Colonic mucosa (tissue), 4 donors: ENCODE measurements around the gene GRID1. TPM values are rescaled to one million over a fixed set of nuclear protein-coding genes. Genes with fewer than 3 reads are reported as not detected.

Source experiments
- DNase-seq: peaks from one replicate; pipeline ENCODE4 v3.0.0-alpha.2; 2020
- H3K27ac ChIP-seq: fragments of 200-600 bp; one replicate; pipeline ENCODE4 v1.8.0; 2021
- H3K27me3 ChIP-seq: fragments of 200-600 bp; one replicate; pipeline ENCODE4 v1.8.0; 2021
- H3K36me3 ChIP-seq: fragments of 200-600 bp; one replicate; pipeline ENCODE4 v1.8.0; 2021
- H3K4me1 ChIP-seq: fragments of 200-600 bp; one replicate; pipeline ENCODE4 v1.8.0; 2021; ENCODE audit warnings: mild to moderate bottlenecking
- H3K4me3 ChIP-seq: fragments of 200-600 bp; one replicate; pipeline ENCODE4 v1.8.0; 2021
- H3K9ac ChIP-seq, 2 donors: one replicate each; pipeline ENCODE4 v1.7.0; 2013; ENCODE audit warnings: control low read depth in 2 of 2, low read depth in 2 of 2, low read length in 2 of 2
- H3K9me3 ChIP-seq: fragments of 200-600 bp; one replicate; pipeline ENCODE4 v1.8.0; 2021
- intact Hi-C: fragments of 100-400 bp; cut with DNase I; formaldehyde crosslinking; loops from one replicate; pipeline ENCODE4 v1.14.1; 2022
- total RNA-seq, 2 donors: library from RNA; stranded (reverse); fragmentation: NEBNext Ultra II Directional in 1 of 2; extraction: Animal tissue kit (Norgen Biotek cat#: 25700) in 1 of 2; gene quantifications; one replicate each; pipeline ENCODE4 v1.2.1, GENCODE V29; 2021
- TF ChIP-seq, protein P1 (sequence below): fragments of 200-600 bp; IDR thresholded peaks from one replicate; pipeline ENCODE4 v1.8.0; 2022; ENCODE audit warnings: antibody characterized with exemption, mild to moderate bottlenecking
- donor health status: healthy.
- donor health status: DM: no; HTN: no; CAD: no.
- donor health status: DM: no; HTN: no; CAD: no.

The GRID1 gene
- total RNA-seq, 2 donors from 2014 or later: 0.30 to 0.37 TPM

DNA sequence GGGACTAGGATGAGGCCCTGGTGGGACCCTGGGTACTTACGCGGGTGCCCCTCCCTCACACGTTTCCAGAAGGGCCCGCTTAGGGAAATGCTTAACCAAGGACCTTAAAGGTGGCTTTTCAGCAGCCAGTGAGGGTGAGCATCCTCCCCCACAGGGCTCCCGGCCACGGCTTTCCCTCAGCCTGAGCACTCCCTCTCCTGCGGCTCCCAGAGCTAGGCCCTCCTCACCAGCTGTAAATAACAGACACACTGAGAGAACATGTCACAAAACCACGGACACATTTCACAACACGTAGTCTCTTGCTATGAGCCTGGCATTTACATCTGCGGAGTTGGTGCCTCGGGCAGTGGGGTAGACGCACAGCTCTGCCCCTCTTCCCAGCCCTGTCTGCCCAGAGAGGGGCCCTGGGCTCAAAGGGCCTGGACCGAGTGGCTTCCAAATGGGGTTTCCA, 25.2 kb downstream of the GRID1 start:
- intact Hi-C loops: no loop called here
- no peak overlapping the region for H3K9ac ChIP-seq
- no peaks in the 10 kb centered on the region for H3K9me3 ChIP-seq
- H3K27ac ChIP-seq: no peak overlapping the region
- no peak for DNase-seq
- H3K4me1 ChIP-seq: no peaks in the 10 kb centered on the region
- TF ChIP-seq, protein P1, sequence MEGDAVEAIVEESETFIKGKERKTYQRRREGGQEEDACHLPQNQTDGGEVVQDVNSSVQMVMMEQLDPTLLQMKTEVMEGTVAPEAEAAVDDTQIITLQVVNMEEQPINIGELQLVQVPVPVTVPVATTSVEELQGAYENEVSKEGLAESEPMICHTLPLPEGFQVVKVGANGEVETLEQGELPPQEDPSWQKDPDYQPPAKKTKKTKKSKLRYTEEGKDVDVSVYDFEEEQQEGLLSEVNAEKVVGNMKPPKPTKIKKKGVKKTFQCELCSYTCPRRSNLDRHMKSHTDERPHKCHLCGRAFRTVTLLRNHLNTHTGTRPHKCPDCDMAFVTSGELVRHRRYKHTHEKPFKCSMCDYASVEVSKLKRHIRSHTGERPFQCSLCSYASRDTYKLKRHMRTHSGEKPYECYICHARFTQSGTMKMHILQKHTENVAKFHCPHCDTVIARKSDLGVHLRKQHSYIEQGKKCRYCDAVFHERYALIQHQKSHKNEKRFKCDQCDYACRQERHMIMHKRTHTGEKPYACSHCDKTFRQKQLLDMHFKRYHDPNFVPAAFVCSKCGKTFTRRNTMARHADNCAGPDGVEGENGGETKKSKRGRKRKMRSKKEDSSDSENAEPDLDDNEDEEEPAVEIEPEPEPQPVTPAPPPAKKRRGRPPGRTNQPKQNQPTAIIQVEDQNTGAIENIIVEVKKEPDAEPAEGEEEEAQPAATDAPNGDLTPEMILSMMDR: no peak
- H3K27me3 ChIP-seq: no peaks in the 10 kb centered on the region
- H3K36me3 ChIP-seq: no peaks in the 10 kb centered on the region
- no peak overlapping the region for H3K4me3 ChIP-seq

DNA sequence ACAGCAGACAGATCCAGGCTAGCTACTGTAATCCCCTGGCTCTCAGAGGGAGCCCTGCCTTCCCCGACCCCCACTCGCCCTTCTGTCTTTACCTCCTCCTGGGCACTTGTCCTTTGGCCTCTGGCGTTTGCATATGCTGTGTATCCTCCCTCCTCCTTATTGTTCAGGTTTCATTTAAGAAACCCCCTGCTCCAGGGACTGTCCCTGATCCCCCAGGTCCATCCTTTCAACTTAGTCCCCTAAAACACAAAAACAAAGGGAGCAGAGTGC, 25.7 kb downstream of the GRID1 start:
- H3K9ac ChIP-seq: no peak overlapping the region
- TF ChIP-seq, protein P1: no peak
- intact Hi-C loops: no loop called here
- H3K9me3 ChIP-seq: no peaks in the 10 kb centered on the region
- no peaks in the 10 kb centered on the region for H3K36me3 ChIP-seq
- H3K27me3 ChIP-seq: no peaks in the 10 kb centered on the region
- no peak for DNase-seq
- no peaks in the 10 kb centered on the region for H3K4me1 ChIP-seq
- no peak overlapping the region for H3K4me3 ChIP-seq
- no peak overlapping the region for H3K27ac ChIP-seq

DNA sequence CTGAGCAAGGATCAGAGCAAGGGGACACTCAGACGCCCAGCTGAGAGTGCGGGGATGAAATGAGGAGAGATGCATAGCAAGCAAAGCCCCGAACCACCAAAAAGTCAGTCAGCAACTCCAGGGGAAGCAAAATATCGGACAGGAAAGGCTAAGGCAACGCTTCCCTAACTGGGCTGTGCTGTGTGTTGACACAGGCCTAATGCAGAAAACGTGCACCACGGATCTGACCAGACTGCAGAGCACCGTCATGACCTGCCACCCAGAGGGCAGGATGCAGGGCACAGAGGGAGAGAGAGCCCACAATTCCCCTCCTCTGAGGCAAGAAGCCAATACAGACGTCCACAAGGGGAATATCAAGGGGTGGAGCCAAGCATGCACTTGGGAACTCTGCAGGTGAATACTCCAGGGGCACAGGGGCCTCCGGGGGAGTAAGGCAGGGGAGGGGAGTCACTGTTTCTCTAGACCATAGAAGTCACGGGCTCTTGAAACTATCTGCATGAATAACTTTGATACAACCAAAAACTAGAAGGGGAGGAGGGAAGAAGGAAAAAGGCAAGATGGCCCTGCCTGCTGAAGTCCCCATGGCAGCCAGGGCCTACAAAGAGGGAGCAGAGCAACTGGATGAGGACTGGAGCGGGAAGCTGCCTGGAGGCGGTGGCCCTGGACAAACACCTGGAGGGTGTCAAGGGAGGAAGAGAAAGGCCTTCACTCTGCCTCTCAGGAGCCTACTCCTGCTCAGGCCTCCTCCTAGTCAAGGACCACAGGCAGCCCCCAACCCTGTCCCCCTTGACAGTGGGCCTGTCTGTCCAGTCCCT, 26.2 kb downstream of the GRID1 start:
- Histone ChIP-seq H3K4me3 (no peak overlapping the region), H3K4me1 (no peaks in the 10 kb centered on the region), H3K9ac (no peak overlapping the region), H3K27me3 (no peaks in the 10 kb centered on the region), H3K36me3 (no peaks in the 10 kb centered on the region), H3K27ac (no peak overlapping the region), H3K9me3 (no peaks in the 10 kb centered on the region)
- DNase-seq: no peak
- intact Hi-C loops: no loop called here
- TF ChIP-seq, protein P1: no peak

DNA sequence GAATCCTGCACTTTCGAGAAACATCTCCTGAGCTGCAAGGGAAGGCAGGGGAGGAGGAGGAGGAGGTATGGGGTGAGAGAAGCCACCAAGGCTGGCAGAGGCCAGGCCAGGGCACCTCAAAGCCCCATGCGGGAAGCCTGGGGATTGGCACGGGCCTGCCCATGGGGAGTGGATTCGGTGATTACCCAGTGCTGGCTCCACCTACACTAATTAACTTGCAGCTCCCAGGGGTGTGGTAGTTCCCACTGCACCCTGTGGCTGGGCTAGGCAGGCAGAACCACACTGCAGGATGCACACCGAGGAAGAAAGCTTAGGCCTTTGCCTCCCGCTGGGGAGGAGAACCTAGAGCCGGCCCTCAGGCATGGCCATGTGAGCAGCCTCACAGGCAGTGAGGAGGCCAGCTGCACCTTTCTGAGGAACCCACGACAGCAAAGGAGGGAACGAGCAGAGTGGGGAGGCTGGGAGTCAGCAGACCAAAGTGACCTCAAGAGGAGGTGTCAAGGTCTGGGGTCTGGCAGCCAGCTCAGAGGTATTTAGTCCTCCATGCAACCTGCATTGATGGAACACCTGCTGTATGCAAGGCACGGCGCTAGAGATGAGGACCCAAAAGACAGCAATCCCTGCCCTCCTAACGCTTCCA, 27.2 kb downstream of the GRID1 start:
- TF ChIP-seq, protein P1: no peak
- no peak overlapping the region for H3K27ac ChIP-seq
- H3K36me3 ChIP-seq: no peaks in the 10 kb centered on the region
- no peak overlapping the region for H3K9ac ChIP-seq
- DNase-seq: no peak
- intact Hi-C loops: no loop called here
- no peak overlapping the region for H3K4me3 ChIP-seq
- no peaks in the 10 kb centered on the region for H3K27me3 ChIP-seq
- no peaks in the 10 kb centered on the region for H3K9me3 ChIP-seq
- no peaks in the 10 kb centered on the region for H3K4me1 ChIP-seq

DNA sequence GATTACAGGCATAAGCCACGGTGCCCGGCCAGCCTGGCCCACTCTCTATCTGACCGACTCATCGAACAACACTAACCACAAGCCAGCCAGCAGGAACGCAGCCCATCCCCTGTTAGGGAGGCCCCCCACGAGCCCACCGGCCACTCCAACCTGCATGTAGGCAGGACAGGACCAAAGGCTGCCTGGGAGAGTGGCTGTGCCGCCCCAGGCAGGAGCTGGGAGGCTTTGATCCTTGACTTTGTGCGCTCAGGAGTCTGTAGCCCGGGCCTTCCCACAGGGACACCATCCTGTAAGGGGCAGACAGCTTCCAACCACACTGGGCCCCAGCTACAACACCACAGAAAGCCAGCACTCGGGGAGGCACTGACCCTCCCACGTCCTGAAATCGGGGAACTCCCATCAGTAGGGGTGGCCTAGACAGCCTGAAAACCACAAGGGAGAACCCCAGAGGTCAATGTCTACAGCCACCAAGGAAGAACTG, 29.4 kb downstream of the GRID1 start:
- Histone ChIP-seq H3K36me3 (no peaks in the 10 kb centered on the region), H3K27me3 (no peaks in the 10 kb centered on the region), H3K27ac (no peak overlapping the region), H3K9me3 (no peaks in the 10 kb centered on the region), H3K4me3 (no peak overlapping the region), H3K9ac (no peak overlapping the region), H3K4me1 (no peaks in the 10 kb centered on the region)
- TF ChIP-seq, protein P1: no peak
- intact Hi-C loops: no loop called here
- no peak for DNase-seq
